ENCODE data around the gene ATP2B3. TPM values are rescaled to one million over a fixed set of nuclear protein-coding genes. Genes with fewer than 3 reads are reported as not detected.

The ATP2B3 gene
- total and polyA plus RNA-seq, 9 of the 15 experiments (the other 6 are each of a cell fraction or from before 2014, with no cell fraction given): 0.04 TPM; not detected in 8

DNA sequence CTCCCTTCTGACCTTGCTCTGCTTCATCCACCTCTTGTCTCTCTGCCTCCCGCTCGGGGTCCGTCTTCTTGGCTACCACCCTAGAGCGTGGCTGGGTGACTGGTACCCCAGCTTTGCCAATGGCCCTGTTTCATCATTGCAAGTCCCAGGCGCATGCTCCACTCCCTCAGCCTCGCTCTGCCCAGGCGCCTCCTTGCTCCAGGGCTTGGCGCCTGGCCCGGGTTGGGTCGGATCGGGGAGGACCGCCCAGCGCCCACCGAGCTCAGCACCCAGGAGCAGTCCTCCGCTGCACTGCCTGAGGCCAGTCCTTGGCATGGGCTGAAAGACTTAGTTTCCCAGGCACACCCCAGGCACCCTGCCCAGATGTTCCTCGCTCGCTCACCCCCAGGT is 22.1 kb upstream of the ATP2B3 start:
- WGBS (ENCODE audit: insufficient coverage, low coverage, missing lambda C conversion rate): 2% methylated on average over 10 of the region's 17 CpGs
- Histone ChIP-seq H3K79me2 (ENCODE audit: control insufficient read depth, insufficient read depth, low read length) (no peaks in the 10 kb centered on the region), H3K9me3 (replicated peaks; ENCODE audit: control insufficient read depth, insufficient read depth, low read depth, low read length) (no peaks in the 10 kb centered on the region), H2AFZ (ENCODE audit: low read depth, low read length) (no peak overlapping the region), H3K4me1 (replicated peaks in 1 of 2; ENCODE audit: control insufficient read depth in 2 of 2, insufficient read depth in 2 of 2, low read length in 2 of 2) (peaks cover 0 to 24% of the 10 kb centered on the region in 2 experiments; a peak in 2 of 5 replicates), H3K9me1 (ENCODE audit: control insufficient read depth, insufficient read depth, low read length) (no peaks in the 10 kb centered on the region), H3K36me3 (ENCODE audit: control insufficient read depth, insufficient read depth, low read length) (no peaks in the 10 kb centered on the region), H4K20me1 (replicated peaks; ENCODE audit: control insufficient read depth, insufficient read depth, low read length) (no peaks in the 10 kb centered on the region), H3K27me3 (ENCODE audit: control insufficient read depth in 2 of 2, insufficient read depth in 2 of 2, low read length in 2 of 2) (peaks cover 2 to 53% of the 10 kb centered on the region in 2 experiments; a peak in 4 of 5 replicates), H3K4me2 (ENCODE audit: insufficient read depth, low read length) (no peak overlapping the region), H3K9ac (ENCODE audit: insufficient read depth in 1 of 2, low read depth in 2 of 2, low read length in 2 of 2) (no peak overlapping the region), H3K27ac (ENCODE audit: extremely low read depth, low read depth, low read length) (no peak overlapping the region), H3K4me3 (no peak overlapping the region)
- FAIRE-seq (no peak), ATAC-seq (no peak), DNase-seq (ENCODE audit: extremely low read depth in 1 of 4, low spot score in 3 of 4) (no peak)
- in situ Hi-C loops (cut with MboI): loop anchor here (5.0 kb wide), 1 partner anchor 322 kb away; no protein-coding TSS in a partner anchor
- TF ChIP-seq MYNN (IDR thresholded peaks at IDR 0.05): no peak
- no peak for TF ChIP-seq MYNN (CRISPR knock-in tag; IDR thresholded peaks at IDR 0.05)
- peak; percentile 63 to 69 for TF ChIP-seq NRF1 (conservative IDR thresholded peaks at IDR 0.05 in 1 of 2, IDR thresholded peaks at IDR 0.05 in 1 of 2)
- no TSS peak for BruUV-seq (replicated peaks)
- POLR2A ChIA-PET: no interaction called here
- CTCF ChIA-PET (ENCODE audit: low intra/inter-chr PET ratio): no interaction called here
- intact Hi-C loops (cut with micrococcal nuclease): no loop called here

DNA sequence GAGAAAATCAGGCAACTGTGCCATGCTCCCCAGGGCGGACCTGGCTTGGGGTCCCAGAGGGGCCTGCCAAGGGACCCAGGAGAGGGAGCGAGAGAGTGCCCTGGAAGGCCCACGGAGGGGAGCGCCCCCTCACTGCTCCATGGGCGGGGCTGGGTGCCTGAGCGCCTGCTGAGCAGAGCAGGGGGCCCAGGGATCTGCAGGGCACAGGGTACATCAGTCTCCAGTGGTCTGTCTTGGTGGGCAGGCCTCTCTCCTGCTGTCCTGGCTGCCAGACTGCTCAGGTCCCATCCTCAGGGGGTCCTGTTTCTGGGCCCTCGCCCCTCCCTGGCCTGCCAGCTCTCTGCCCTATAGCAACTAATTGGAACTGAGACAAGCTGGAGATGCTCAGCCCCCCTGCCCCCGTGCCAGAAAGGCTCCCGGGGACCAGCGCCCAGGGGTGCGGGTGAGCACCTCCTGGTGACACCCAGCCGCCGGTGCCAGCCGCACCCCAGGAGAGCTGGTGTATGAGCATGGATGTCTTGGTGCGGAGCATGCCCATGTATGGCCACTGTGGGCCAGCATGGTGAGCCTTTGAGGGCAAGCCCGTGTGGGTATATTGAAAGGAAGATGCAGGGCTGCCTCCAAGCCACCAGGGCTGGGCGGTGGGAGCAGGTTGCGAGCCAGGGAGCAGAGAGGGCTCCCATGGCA is 21.4 kb upstream of the ATP2B3 start:
- no peak for ATAC-seq
- no peak for FAIRE-seq
- CTCF ChIA-PET (ENCODE audit: low intra/inter-chr PET ratio): no interaction called here
- Histone ChIP-seq H2AFZ (ENCODE audit: low read depth, low read length) (no peak overlapping the region), H3K9me1 (ENCODE audit: control insufficient read depth, insufficient read depth, low read length) (no peaks in the 10 kb centered on the region), H3K4me2 (ENCODE audit: insufficient read depth, low read length) (no peak overlapping the region), H3K27me3 (ENCODE audit: control insufficient read depth in 2 of 2, insufficient read depth in 2 of 2, low read length in 2 of 2) (peaks cover 2 to 53% of the 10 kb centered on the region in 2 experiments; a peak in 4 of 5 replicates), H3K36me3 (ENCODE audit: control insufficient read depth, insufficient read depth, low read length) (no peaks in the 10 kb centered on the region), H3K9me3 (replicated peaks; ENCODE audit: control insufficient read depth, insufficient read depth, low read depth, low read length) (no peaks in the 10 kb centered on the region), H3K9ac (ENCODE audit: insufficient read depth in 1 of 2, low read depth in 2 of 2, low read length in 2 of 2) (no peak overlapping the region), H3K79me2 (ENCODE audit: control insufficient read depth, insufficient read depth, low read length) (no peaks in the 10 kb centered on the region), H3K27ac (ENCODE audit: extremely low read depth, low read depth, low read length) (no peak overlapping the region), H3K4me3 (no peak overlapping the region), H4K20me1 (replicated peaks; ENCODE audit: control insufficient read depth, insufficient read depth, low read length) (no peaks in the 10 kb centered on the region), H3K4me1 (replicated peaks in 1 of 2; ENCODE audit: control insufficient read depth in 2 of 2, insufficient read depth in 2 of 2, low read length in 2 of 2) (peaks cover 0 to 24% of the 10 kb centered on the region in 2 experiments; a peak in 2 of 5 replicates)
- in situ Hi-C loops (cut with MboI): loop anchor here (5.0 kb wide), 1 partner anchor 321 kb away; no protein-coding TSS in a partner anchor
- intact Hi-C loops (cut with micrococcal nuclease): no loop called here
- DNase-seq (ENCODE audit: extremely low read depth in 1 of 4, low spot score in 3 of 4): no peak
- no TSS peak for BruUV-seq (replicated peaks)
- POLR2A ChIA-PET: no interaction called here
- under 1% methylated on average over 13 of the region's 18 CpGs for WGBS (ENCODE audit: insufficient coverage, low coverage, missing lambda C conversion rate)
- no peak for TF ChIP-seq ZNF561 (CRISPR knock-in tag; conservative IDR thresholded peaks at IDR 0.05)
- no peak for TF ChIP-seq ZNF354B (CRISPR knock-in tag; IDR thresholded peaks at IDR 0.05)
- no peak for TF ChIP-seq GATAD2A (IDR thresholded peaks at IDR 0.05)
- no peak for TF ChIP-seq NCOA6 (IDR thresholded peaks at IDR 0.05)
- no peak for TF ChIP-seq ZZZ3 (IDR thresholded peaks at IDR 0.05)
- no peak for TF ChIP-seq ZFPM2 (CRISPR knock-in tag; IDR thresholded peaks at IDR 0.05)
- no peak for TF ChIP-seq POLR2G (IDR thresholded peaks at IDR 0.05; ENCODE audit: low read depth, low read length)
- TF ChIP-seq ZNF282 (CRISPR knock-in tag; IDR thresholded peaks at IDR 0.05): no peak
- TF ChIP-seq ZNF41 (CRISPR knock-in tag; conservative IDR thresholded peaks at IDR 0.05): no peak
- no peak for TF ChIP-seq NCOR1 (IDR thresholded peaks at IDR 0.05)
- no peak for TF ChIP-seq CREM (IDR thresholded peaks at IDR 0.05; ENCODE audit: low read depth)
- TF ChIP-seq SLC30A9 (CRISPR knock-in tag; IDR thresholded peaks at IDR 0.05): no peak
- no peak for TF ChIP-seq ZNF511 (CRISPR knock-in tag; IDR thresholded peaks at IDR 0.05)
- TF ChIP-seq PPARD (CRISPR knock-in tag; IDR thresholded peaks at IDR 0.05): no peak
- TF ChIP-seq TCF7 (IDR thresholded peaks at IDR 0.05; ENCODE audit: borderline replicate concordance): no peak
- no peak for TF ChIP-seq BRD4 (IDR thresholded peaks at IDR 0.05)
- no peak for TF ChIP-seq CAMTA2 (CRISPR knock-in tag; conservative IDR thresholded peaks at IDR 0.05)

All from K562 (cell line).